ENCODE results near the gene ADH7. TPM values are rescaled to one million over a fixed set of nuclear protein-coding genes. Genes with fewer than 3 reads are reported as not detected.
"Not testable (repeated sequence)": the region's sequence is repeated elsewhere in the genome, so short reads cannot be mapped to it uniquely, and the experiment has no call there.

Gene ADH7
- total RNA-seq, 1 donor from 2014 or later, result not detected

DNA sequence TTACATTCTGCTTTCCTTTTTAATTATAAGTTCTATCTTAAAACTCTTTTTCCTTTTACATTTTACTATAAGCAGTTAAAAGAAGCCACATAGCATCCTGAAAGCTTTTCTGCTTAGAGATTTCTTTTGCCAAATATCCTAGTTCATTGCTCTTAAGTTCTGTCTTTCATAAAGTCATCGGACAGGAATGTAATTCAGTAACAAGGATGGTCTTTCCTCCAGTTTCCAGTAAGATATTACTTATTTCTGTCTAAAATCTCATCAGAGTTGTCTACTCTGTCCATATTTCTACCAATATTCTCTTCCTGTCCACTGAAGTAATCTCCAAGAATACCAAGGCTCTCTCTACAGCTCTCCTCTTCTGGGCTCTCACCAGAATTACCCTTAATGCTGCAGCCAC, 45.1 kb downstream of the ADH7 start:
- intact Hi-C loops (cut with micrococcal nuclease), result no loop called here
- Mint-ChIP-seq H3K27me3 (ENCODE audit: low read depth) (peaks cover 4% of the 10 kb centered on the region), H3K27ac (no peak overlapping the region), H3K9me3 (peaks cover 8% of the 10 kb centered on the region), H3K4me3 (ENCODE audit: low read depth) (no peak overlapping the region), H3K36me3 (ENCODE audit: low read depth) (no peaks in the 10 kb centered on the region), H3K4me1 (ENCODE audit: low read depth) (no peaks in the 10 kb centered on the region)
- no peak for DNase-seq (ENCODE audit: low spot score)

DNA sequence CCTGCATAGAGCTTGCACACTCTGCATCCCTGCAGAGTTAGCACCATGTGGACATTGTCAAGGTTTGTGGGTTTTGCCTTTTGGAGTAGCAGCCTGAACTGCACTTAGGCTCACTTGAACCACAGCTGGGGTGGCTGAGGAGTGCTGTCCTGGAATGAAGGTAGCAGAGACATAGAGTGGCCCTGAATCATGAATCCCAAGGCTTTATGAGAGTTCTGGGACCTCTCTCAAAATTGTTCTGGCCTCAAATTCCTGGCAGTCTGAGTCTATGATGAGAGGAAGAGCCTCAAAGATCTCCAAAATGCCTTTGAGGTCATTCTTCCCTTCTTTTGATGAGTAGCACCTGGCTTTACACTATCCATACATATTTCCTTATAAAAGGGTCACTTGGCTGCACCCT, 45.5 kb downstream of the ADH7 start:
- no peak for DNase-seq (ENCODE audit: low spot score)
- H3K27me3 Mint-ChIP-seq (ENCODE audit: low read depth), result peaks cover 3% of the 10 kb centered on the region
- no peaks in the 10 kb centered on the region for H3K36me3 Mint-ChIP-seq (ENCODE audit: low read depth)
- intact Hi-C loops (cut with micrococcal nuclease), result no loop called here
- H3K27ac Mint-ChIP-seq, result no peak overlapping the region
- no peaks in the 10 kb centered on the region for H3K4me1 Mint-ChIP-seq (ENCODE audit: low read depth)
- H3K4me3 Mint-ChIP-seq (ENCODE audit: low read depth), result no peak overlapping the region
- peaks cover 8% of the 10 kb centered on the region for H3K9me3 Mint-ChIP-seq

GRCh38 chr4:99383833-99384392, 51.2 kb downstream of the ADH7 start:
- Mint-ChIP-seq H3K36me3 (ENCODE audit: low read depth) (no peaks in the 10 kb centered on the region), H3K27me3 (ENCODE audit: low read depth) (peaks cover 14% of the 10 kb centered on the region), H3K4me1 (ENCODE audit: low read depth) (no peaks in the 10 kb centered on the region), H3K9me3 (no peaks in the 10 kb centered on the region), H3K4me3 (ENCODE audit: low read depth) (no peak overlapping the region), H3K27ac (no peak overlapping the region)
- intact Hi-C loops (cut with micrococcal nuclease), result no loop called here
- no peak for DNase-seq (ENCODE audit: low spot score)

GRCh38 chr4:99383399-99383798, 51.7 kb downstream of the ADH7 start:
- Mint-ChIP-seq H3K4me3 (ENCODE audit: low read depth) (no peak overlapping the region), H3K36me3 (ENCODE audit: low read depth) (no peaks in the 10 kb centered on the region), H3K4me1 (ENCODE audit: low read depth) (no peaks in the 10 kb centered on the region), H3K27ac (no peak overlapping the region), H3K27me3 (ENCODE audit: low read depth) (peaks cover 11% of the 10 kb centered on the region), H3K9me3 (no peaks in the 10 kb centered on the region)
- DNase-seq (ENCODE audit: low spot score), result no peak
- intact Hi-C loops (cut with micrococcal nuclease), result no loop called here

DNA sequence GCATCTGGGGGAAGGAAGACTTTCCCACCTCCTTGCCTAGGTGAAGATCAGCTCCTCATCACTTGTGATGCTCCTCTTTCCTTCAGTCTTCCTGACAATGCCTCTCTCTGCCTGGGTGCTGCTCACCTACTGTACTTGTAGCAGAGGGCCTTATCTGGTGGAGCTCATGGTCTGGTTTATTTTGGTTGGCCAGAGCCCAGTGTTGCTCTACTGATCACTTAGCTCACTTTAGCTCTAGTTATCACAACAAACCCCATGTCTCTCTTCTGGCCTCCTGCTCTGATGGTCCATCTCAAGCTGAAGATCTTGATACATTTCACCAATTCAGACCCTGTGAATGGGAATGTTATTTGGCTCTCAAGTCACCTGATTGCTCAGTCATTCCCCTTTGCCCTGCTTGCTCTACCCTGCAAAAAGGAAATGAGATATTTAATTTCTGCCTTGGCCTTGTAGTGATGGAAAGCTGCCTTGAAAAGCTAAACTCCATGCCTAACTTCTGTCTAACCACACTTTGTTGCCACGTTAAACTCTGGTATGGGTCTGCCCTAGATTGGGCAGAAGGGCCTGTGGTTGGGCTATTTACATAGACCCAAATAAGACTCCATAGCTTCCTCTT, 52.3 kb downstream of the ADH7 start:
- Mint-ChIP-seq H3K9me3 (no peaks in the 10 kb centered on the region), H3K36me3 (ENCODE audit: low read depth) (no peaks in the 10 kb centered on the region), H3K27me3 (ENCODE audit: low read depth) (peaks cover 11% of the 10 kb centered on the region), H3K4me1 (ENCODE audit: low read depth) (no peaks in the 10 kb centered on the region), H3K27ac (no peak overlapping the region), H3K4me3 (ENCODE audit: low read depth) (no peak overlapping the region)
- intact Hi-C loops (cut with micrococcal nuclease), result no loop called here
- no peak for DNase-seq (ENCODE audit: low spot score)

DNA sequence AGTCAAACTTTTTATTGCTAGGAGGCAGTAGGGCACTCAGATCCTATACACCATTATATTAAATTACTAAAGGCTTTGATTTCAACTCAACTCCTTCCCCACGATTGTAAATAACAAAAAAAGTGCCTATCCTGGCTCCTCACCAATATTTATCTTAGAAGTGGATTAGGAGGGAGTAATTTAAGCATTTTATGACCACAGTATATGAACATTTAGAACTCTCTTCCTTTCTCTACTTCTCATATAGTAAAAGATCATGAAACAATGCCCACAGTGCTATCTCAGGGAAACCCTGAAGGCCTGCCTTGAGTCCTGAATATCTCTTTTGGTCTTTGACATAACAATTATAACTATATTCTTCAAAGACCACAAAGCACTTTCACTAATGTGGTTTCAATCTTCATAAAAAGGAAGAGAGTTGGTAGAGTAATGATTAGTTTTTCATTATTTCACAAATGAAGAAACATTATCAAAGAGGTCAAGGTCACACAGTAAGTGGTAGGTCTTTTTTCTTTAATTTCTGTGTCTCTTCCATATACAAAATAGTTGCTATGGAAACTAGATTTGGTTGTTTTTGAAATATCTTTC, 53.5 kb downstream of the ADH7 start:
- H3K36me3 Mint-ChIP-seq (ENCODE audit: low read depth), result no peaks in the 10 kb centered on the region
- H3K27me3 Mint-ChIP-seq (ENCODE audit: low read depth), result peaks cover 11% of the 10 kb centered on the region
- no peaks in the 10 kb centered on the region for H3K9me3 Mint-ChIP-seq

DNA sequence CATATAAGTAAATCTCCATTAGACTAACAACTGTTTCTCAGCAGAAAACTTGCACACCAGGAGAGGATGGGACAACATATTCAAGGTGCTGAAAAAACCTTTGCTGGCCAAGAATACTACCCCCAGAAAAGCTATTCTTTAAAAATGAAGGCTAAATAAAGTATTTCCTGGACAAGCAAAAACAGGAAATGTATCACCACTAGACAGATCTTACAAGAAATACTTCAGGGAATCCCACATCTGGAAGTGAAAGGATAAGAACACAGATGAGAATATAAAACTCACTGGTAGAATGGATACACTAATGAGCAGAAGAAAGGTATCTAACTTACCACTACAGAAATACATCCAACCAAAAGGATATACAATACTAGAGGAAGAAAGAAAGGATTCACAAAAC, 55.6 kb downstream of the ADH7 start:
- intact Hi-C loops (cut with micrococcal nuclease), result no loop called here
- H3K4me1 Mint-ChIP-seq (ENCODE audit: low read depth), result no peaks in the 10 kb centered on the region

More for the DNA sequence above, 53.5 kb downstream of the ADH7 start:
- H3K27ac Mint-ChIP-seq, result no peak overlapping the region
- DNase-seq (ENCODE audit: low spot score), result no peak
- H3K4me1 Mint-ChIP-seq (ENCODE audit: low read depth), result no peaks in the 10 kb centered on the region
- H3K4me3 Mint-ChIP-seq (ENCODE audit: low read depth), result no peak overlapping the region
- intact Hi-C loops (cut with micrococcal nuclease), result no loop called here

GRCh38 chr4:99378876-99379275, 56.3 kb downstream of the ADH7 start:
- H3K9me3 Mint-ChIP-seq, result peaks cover 3% of the 10 kb centered on the region
- no peaks in the 10 kb centered on the region for H3K36me3 Mint-ChIP-seq (ENCODE audit: low read depth)
- no peaks in the 10 kb centered on the region for H3K4me1 Mint-ChIP-seq (ENCODE audit: low read depth)
- H3K4me3 Mint-ChIP-seq (ENCODE audit: low read depth), result no peak overlapping the region
- H3K27ac Mint-ChIP-seq, result no peak overlapping the region
- H3K27me3 Mint-ChIP-seq (ENCODE audit: low read depth), result peaks cover 13% of the 10 kb centered on the region
- intact Hi-C loops (cut with micrococcal nuclease), result no loop called here
- DNase-seq (ENCODE audit: low spot score), result no peak

More for the DNA sequence above, 55.6 kb downstream of the ADH7 start:
- Mint-ChIP-seq H3K36me3 (ENCODE audit: low read depth) (no peaks in the 10 kb centered on the region), H3K27me3 (ENCODE audit: low read depth) (peaks cover 13% of the 10 kb centered on the region), H3K27ac (no peak overlapping the region), H3K4me3 (ENCODE audit: low read depth) (no peak overlapping the region), H3K9me3 (peaks cover 3% of the 10 kb centered on the region)
- DNase-seq (ENCODE audit: low spot score), result no peak

- H3K9me3 Mint-ChIP-seq; H3K36me3 Mint-ChIP-seq (ENCODE audit: low read depth); H3K4me1 Mint-ChIP-seq (ENCODE audit: low read depth); intact Hi-C loops (cut with micrococcal nuclease); H3K4me3 Mint-ChIP-seq (ENCODE audit: low read depth); DNase-seq (ENCODE audit: low spot score); H3K27ac Mint-ChIP-seq: not testable (repeated sequence)
- H3K27me3 Mint-ChIP-seq (ENCODE audit: low read depth), result peaks cover 11% of the 10 kb centered on the region
Observed at GRCh38 chr4:99377341-99377740, 57.8 kb downstream of the ADH7 start.

- H3K9me3 Mint-ChIP-seq; DNase-seq (ENCODE audit: low spot score); H3K4me3 Mint-ChIP-seq (ENCODE audit: low read depth); H3K36me3 Mint-ChIP-seq (ENCODE audit: low read depth); H3K27ac Mint-ChIP-seq; H3K4me1 Mint-ChIP-seq (ENCODE audit: low read depth); H3K27me3 Mint-ChIP-seq (ENCODE audit: low read depth); intact Hi-C loops (cut with micrococcal nuclease): not testable (repeated sequence)
Observed at GRCh38 chr4:99372464-99372863, 62.7 kb downstream of the ADH7 start.

DNA sequence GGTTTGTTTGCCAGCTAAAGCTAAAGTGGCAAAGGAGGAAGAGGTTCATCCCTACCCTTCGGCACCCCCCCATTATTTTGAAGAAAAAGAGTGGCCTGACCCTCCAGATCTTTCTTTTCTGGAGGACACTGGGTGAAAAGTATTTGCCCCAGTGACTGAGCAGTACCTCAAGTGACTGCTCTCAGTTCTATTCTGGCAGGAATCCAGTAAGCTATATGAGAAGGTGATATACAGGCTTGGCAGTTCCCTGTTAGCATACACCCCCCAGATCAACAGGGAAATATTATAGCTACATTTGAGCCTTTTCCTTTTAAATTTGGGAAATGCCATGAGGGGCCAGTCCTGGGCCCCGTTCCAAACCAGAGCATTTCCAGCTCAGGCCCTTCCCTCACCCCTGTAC, 67.3 kb downstream of the ADH7 start:
- H3K27me3 Mint-ChIP-seq (ENCODE audit: low read depth); intact Hi-C loops (cut with micrococcal nuclease); H3K4me3 Mint-ChIP-seq (ENCODE audit: low read depth); H3K36me3 Mint-ChIP-seq (ENCODE audit: low read depth); H3K9me3 Mint-ChIP-seq; H3K27ac Mint-ChIP-seq; DNase-seq (ENCODE audit: low spot score); H3K4me1 Mint-ChIP-seq (ENCODE audit: low read depth): not testable (repeated sequence)

DNA sequence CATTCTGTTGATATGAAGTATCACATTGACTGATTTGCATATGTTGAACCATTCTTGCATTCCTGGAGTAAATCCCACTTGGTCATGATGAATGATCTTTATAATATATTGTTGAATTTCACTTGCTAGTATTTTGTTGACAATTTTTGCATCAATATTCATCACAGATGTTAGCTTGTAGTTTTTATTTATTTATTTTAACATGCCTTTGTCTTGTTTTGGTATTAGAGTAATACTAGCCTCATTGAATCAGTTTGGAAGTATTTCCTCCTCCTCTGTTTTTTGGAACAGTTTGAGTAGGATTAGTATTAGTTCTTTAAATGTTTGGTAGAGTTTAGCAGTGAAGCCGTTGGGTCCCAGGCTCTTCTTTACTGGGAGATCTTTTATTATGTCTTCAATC, 68.7 kb downstream of the ADH7 start:
- intact Hi-C loops (cut with micrococcal nuclease), result no loop called here
- H3K27ac Mint-ChIP-seq, result no peak overlapping the region
- H3K27me3 Mint-ChIP-seq (ENCODE audit: low read depth), result peaks cover 2% of the 10 kb centered on the region
- no peak for DNase-seq (ENCODE audit: low spot score)
- H3K36me3 Mint-ChIP-seq (ENCODE audit: low read depth), result no peaks in the 10 kb centered on the region
- H3K9me3 Mint-ChIP-seq, result no peaks in the 10 kb centered on the region
- no peaks in the 10 kb centered on the region for H3K4me1 Mint-ChIP-seq (ENCODE audit: low read depth)
- H3K4me3 Mint-ChIP-seq (ENCODE audit: low read depth), result no peak overlapping the region

- H3K9me3 Mint-ChIP-seq, result no peaks in the 10 kb centered on the region
- no peak overlapping the region for H3K4me3 Mint-ChIP-seq (ENCODE audit: low read depth)
- no peak for DNase-seq (ENCODE audit: low spot score)
- no peaks in the 10 kb centered on the region for H3K36me3 Mint-ChIP-seq (ENCODE audit: low read depth)
- H3K27ac Mint-ChIP-seq, result no peak overlapping the region
- H3K4me1 Mint-ChIP-seq (ENCODE audit: low read depth), result no peaks in the 10 kb centered on the region
- H3K27me3 Mint-ChIP-seq (ENCODE audit: low read depth), result peaks cover 2% of the 10 kb centered on the region
- intact Hi-C loops (cut with micrococcal nuclease), result no loop called here
Observed at GRCh38 chr4:99362768-99363167, 72.4 kb downstream of the ADH7 start.
